BE2C (cell line): ENCODE data around the gene GGCT.

Source experiments
- DNase-seq: peaks from one replicate; pipeline ENCODE4 v3.0.0-alpha.2; 2020
- H3K27me3 ChIP-seq: fragments of 250-450 bp; sonication (Bioruptor Pico); 2 replicates; pipeline ENCODE4 v1.5.1; 2020; ENCODE audit warnings: mild to moderate bottlenecking
- H3K36me3 ChIP-seq: fragments of 250-450 bp; sonication (Bioruptor Pico); 2 replicates; pipeline ENCODE4 v1.5.1; 2020; ENCODE audit warnings: mild to moderate bottlenecking
- H3K4me1 ChIP-seq: fragments of 250-450 bp; sonication (Bioruptor Pico); 2 replicates; pipeline ENCODE4 v1.5.1; 2020
- H3K4me3 ChIP-seq: 2 replicates; pipeline ENCODE4 v1.5.1; 2011; ENCODE audit warnings: low read depth, low read length
- H3K9me3 ChIP-seq: fragments of 250-450 bp; sonication (Bioruptor Pico); 2 replicates; pipeline ENCODE4 v1.5.1; 2020
- TF ChIP-seq, protein P1 (sequence below): IDR thresholded peaks from 2 replicates; pipeline ENCODE4 v1.5.1; 2012; ENCODE audit warnings: mild to moderate bottlenecking, low read depth, low read length

Gene GGCT

DNA sequence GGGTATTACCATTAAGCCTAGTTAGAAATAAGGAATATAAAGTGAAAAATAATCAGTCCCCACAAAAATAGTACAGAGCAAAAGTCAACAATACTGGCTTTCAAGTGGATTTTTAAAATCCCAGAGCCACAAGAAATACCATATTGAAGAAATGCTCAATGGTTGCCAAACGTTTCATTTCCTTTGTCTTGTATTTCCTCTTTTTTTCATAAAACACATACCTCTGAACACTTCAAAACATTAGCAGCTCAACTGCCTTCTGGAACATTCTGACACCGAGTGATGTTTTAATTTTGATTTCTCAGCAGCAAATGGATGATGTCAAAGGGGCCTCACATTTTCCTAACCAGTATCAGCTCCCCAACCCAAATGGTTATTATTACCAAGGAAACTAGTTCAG, 36.6 kb downstream of the GGCT start:
- H3K4me1 ChIP-seq, result peaks cover 30% of the 10 kb centered on the region
- H3K36me3 ChIP-seq, result no peaks in the 10 kb centered on the region
- DNase-seq, result no peak
- no peaks in the 10 kb centered on the region for H3K27me3 ChIP-seq
- no peaks in the 10 kb centered on the region for H3K9me3 ChIP-seq
- TF ChIP-seq, protein P1, sequence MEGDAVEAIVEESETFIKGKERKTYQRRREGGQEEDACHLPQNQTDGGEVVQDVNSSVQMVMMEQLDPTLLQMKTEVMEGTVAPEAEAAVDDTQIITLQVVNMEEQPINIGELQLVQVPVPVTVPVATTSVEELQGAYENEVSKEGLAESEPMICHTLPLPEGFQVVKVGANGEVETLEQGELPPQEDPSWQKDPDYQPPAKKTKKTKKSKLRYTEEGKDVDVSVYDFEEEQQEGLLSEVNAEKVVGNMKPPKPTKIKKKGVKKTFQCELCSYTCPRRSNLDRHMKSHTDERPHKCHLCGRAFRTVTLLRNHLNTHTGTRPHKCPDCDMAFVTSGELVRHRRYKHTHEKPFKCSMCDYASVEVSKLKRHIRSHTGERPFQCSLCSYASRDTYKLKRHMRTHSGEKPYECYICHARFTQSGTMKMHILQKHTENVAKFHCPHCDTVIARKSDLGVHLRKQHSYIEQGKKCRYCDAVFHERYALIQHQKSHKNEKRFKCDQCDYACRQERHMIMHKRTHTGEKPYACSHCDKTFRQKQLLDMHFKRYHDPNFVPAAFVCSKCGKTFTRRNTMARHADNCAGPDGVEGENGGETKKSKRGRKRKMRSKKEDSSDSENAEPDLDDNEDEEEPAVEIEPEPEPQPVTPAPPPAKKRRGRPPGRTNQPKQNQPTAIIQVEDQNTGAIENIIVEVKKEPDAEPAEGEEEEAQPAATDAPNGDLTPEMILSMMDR, result no peak
- no peak overlapping the region for H3K4me3 ChIP-seq

DNA sequence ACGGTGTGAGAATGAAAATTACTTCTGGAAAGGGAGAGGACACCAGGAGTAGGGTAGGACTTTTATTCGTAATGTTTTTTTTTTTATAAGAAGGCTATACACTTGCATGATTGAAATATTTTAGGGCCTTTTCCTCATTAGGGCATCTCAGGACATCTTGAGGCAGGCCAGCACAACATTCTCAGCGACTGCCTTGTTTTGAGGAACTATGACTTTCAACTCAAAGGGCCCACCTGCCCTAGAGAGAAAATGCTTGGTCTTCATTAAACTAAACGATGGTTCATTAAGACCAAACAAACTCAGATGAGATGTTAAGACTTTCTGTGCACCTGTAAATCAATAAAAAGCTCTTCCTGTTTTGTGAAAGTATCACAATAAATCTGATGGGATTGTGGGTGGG, 37.4 kb downstream of the GGCT start:
- Histone ChIP-seq H3K9me3 (no peaks in the 10 kb centered on the region), H3K27me3 (no peaks in the 10 kb centered on the region), H3K4me1 (peaks cover 30% of the 10 kb centered on the region), H3K4me3 (no peak overlapping the region), H3K36me3 (no peaks in the 10 kb centered on the region)
- TF ChIP-seq, protein P1, result no peak
- DNase-seq, result no peak

DNA sequence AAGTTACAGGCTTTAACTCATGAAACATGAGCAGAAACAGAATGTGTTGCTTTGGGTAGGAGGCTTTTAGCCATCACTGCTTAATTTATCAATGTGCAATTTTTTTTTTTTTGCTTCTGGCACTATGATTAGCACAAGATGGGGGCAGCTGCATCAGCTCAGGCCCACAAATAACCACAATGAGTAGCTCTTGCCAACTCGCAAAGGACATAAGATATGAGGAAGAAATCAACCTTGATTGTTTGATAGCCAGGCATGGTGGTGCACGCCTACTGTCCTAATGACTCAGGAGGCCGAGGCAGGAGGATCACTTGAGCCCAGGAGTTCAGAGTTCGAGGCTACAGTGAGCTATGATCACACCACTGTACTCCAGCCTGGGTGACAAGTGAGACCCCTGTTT, 38.4 kb downstream of the GGCT start:
- H3K36me3 ChIP-seq, result no peaks in the 10 kb centered on the region
- peaks cover 30% of the 10 kb centered on the region for H3K4me1 ChIP-seq
- no peaks in the 10 kb centered on the region for H3K9me3 ChIP-seq
- no peak for DNase-seq
- no peaks in the 10 kb centered on the region for H3K27me3 ChIP-seq
- TF ChIP-seq, protein P1, result no peak
- no peak overlapping the region for H3K4me3 ChIP-seq

DNA sequence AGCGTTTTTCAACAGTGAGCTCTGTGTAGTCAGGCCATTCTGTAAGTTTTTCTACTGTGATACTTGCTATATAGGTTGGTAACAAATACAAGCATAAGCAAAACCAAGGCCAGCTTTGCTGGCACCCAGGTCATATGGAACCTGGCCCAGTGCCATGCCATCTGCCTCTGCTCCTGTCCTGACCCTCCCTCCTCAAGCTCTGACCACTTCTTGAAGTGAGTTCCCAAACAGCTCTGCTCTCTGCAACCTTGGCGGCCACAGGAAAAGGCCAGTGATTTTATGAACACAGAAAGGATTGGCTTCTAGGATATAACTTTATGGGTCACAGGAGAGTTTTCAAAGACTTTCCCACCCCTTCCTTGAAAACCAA, 38.8 kb downstream of the GGCT start:
- no peak for DNase-seq
- H3K4me3 ChIP-seq, result no peak overlapping the region
- TF ChIP-seq, protein P1, result no peak
- H3K9me3 ChIP-seq, result no peaks in the 10 kb centered on the region
- peaks cover 27% of the 10 kb centered on the region for H3K4me1 ChIP-seq
- no peaks in the 10 kb centered on the region for H3K36me3 ChIP-seq
- H3K27me3 ChIP-seq, result no peaks in the 10 kb centered on the region

DNA sequence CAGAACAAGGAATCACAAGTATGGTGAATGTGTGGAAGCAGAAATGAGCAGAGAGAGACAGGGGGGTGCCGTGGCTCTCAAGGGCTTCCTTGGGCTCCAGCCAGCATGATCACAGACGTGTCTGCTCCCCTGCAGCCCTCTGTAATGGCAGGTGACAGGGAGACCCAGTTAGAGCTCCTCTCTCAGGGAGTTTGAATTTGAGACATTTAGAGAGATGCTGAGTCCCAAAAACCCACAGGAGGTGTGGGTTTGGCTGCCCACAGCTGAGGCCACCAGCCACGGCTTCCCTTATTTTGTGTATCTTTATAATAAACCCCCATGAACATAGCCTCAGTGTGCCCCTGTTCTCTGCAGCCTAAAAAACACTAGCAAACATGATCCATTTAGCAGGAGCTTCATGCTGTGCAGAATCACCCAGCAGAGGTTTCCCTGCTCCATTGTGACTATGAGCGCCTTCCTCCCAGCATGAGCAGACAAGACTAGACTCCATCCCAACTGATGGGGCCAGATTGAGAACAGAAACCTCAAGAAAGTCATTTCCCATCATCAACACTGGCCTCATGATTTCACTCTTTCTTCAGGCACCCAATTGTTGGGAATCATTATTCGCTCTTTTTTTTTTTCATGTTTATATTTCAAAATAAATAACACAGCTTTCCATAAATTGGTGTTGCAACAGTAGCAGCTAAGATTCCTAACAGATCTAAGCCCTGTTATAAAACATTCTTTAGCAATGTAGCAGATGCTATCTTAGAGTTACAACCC, 39.4 kb downstream of the GGCT start:
- H3K27me3 ChIP-seq, result no peaks in the 10 kb centered on the region
- DNase-seq, result no peak
- no peak overlapping the region for H3K4me3 ChIP-seq
- no peaks in the 10 kb centered on the region for H3K9me3 ChIP-seq
- TF ChIP-seq, protein P1, result no peak
- H3K4me1 ChIP-seq, result peaks cover 27% of the 10 kb centered on the region
- no peaks in the 10 kb centered on the region for H3K36me3 ChIP-seq

DNA sequence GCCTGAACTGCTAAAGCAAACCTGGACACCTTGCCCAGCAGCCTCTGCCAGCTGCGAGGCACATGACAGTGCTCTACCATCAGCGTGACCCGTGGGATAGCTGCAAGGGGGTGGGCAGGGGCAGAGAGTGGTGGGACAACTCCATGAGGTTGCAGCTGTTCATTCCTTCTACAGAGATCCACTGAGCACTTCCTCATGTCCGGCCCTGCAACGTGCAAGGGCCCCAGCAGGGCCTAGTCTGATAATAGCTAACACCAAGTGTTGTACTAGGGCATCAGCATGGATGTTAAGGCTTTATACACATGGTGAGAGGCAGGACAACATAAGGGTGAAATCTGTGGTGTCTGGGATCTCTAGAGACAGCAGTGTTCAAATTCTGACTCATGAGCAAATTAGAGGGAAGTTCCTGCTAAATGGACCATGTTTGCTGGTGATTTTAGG, 40.4 kb downstream of the GGCT start:
- H3K4me1 ChIP-seq, result peaks cover 22% of the 10 kb centered on the region
- no peaks in the 10 kb centered on the region for H3K27me3 ChIP-seq
- no peak for DNase-seq
- no peaks in the 10 kb centered on the region for H3K36me3 ChIP-seq
- TF ChIP-seq, protein P1, result no peak
- H3K4me3 ChIP-seq, result no peak overlapping the region
- H3K9me3 ChIP-seq, result no peaks in the 10 kb centered on the region
